ENCODE data around the gene DNAJC4. TPM values are rescaled to one million over a fixed set of nuclear protein-coding genes. Genes with fewer than 3 reads are reported as not detected.

Gene DNAJC4
- total and polyA plus RNA-seq, 9 of the 15 experiments (the other 6 are each of a cell fraction or from before 2014, with no cell fraction given): 4.0 to 32.6 (median 19.9) TPM

- TF ChIP-seq, protein P1, sequence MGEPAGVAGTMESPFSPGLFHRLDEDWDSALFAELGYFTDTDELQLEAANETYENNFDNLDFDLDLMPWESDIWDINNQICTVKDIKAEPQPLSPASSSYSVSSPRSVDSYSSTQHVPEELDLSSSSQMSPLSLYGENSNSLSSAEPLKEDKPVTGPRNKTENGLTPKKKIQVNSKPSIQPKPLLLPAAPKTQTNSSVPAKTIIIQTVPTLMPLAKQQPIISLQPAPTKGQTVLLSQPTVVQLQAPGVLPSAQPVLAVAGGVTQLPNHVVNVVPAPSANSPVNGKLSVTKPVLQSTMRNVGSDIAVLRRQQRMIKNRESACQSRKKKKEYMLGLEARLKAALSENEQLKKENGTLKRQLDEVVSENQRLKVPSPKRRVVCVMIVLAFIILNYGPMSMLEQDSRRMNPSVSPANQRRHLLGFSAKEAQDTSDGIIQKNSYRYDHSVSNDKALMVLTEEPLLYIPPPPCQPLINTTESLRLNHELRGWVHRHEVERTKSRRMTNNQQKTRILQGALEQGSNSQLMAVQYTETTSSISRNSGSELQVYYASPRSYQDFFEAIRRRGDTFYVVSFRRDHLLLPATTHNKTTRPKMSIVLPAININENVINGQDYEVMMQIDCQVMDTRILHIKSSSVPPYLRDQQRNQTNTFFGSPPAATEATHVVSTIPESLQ (CRISPR knock-in tag; IDR thresholded peaks at IDR 0.05): no peak; the same call in 1 of the 2 replicates
- no peak for TF ChIP-seq ZEB2 (IDR thresholded peaks at IDR 0.05)
- TF ChIP-seq ZBTB9 (CRISPR knock-in tag; IDR thresholded peaks at IDR 0.05): peak; percentile 40; the same call in 1 of the 2 replicates
- TF ChIP-seq ESRRA (IDR thresholded peaks at IDR 0.05; ENCODE audit: borderline replicate concordance, low read depth): peak; percentile 62
- TF ChIP-seq, protein P2, sequence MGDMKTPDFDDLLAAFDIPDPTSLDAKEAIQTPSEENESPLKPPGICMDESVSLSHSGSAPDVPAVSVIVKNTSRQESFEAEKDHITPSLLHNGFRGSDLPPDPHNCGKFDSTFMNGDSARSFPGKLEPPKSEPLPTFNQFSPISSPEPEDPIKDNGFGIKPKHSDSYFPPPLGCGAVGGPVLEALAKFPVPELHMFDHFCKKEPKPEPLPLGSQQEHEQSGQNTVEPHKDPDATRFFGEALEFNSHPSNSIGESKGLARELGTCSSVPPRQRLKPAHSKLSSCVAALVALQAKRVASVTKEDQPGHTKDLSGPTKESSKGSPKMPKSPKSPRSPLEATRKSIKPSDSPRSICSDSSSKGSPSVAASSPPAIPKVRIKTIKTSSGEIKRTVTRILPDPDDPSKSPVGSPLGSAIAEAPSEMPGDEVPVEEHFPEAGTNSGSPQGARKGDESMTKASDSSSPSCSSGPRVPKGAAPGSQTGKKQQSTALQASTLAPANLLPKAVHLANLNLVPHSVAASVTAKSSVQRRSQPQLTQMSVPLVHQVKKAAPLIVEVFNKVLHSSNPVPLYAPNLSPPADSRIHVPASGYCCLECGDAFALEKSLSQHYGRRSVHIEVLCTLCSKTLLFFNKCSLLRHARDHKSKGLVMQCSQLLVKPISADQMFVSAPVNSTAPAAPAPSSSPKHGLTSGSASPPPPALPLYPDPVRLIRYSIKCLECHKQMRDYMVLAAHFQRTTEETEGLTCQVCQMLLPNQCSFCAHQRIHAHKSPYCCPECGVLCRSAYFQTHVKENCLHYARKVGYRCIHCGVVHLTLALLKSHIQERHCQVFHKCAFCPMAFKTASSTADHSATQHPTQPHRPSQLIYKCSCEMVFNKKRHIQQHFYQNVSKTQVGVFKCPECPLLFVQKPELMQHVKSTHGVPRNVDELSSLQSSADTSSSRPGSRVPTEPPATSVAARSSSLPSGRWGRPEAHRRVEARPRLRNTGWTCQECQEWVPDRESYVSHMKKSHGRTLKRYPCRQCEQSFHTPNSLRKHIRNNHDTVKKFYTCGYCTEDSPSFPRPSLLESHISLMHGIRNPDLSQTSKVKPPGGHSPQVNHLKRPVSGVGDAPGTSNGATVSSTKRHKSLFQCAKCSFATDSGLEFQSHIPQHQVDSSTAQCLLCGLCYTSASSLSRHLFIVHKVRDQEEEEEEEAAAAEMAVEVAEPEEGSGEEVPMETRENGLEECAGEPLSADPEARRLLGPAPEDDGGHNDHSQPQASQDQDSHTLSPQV (IDR thresholded peaks at IDR 0.05): peak; percentile 74
- TF ChIP-seq RAD21 (CRISPR knock-in tag; conservative IDR thresholded peaks at IDR 0.05 in 1 of 2, IDR thresholded peaks at IDR 0.05 in 1 of 2): no peak
- TF ChIP-seq, protein P3, sequence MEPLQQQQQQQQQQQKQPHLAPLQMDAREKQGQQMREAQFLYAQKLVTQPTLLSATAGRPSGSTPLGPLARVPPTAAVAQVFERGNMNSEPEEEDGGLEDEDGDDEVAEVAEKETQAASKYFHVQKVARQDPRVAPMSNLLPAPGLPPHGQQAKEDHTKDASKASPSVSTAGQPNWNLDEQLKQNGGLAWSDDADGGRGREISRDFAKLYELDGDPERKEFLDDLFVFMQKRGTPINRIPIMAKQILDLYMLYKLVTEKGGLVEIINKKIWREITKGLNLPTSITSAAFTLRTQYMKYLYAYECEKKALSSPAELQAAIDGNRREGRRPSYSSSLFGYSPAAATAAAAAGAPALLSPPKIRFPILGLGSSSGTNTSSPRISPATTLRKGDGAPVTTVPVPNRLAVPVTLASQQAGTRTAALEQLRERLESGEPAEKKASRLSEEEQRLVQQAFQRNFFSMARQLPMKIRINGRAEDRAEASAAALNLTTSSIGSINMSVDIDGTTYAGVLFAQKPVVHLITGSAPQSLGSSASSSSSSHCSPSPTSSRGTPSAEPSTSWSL (CRISPR knock-in tag; IDR thresholded peaks at IDR 0.05; ENCODE audit: borderline replicate concordance): no peak
- TF ChIP-seq NR1H2 (CRISPR knock-in tag; IDR thresholded peaks at IDR 0.05): 0 out of 2 replicates have a peak, but pooled peaks have one; percentile 7
- TF ChIP-seq ERF (CRISPR knock-in tag; IDR thresholded peaks at IDR 0.05): 0 out of 2 replicates have a peak, but pooled peaks have one; percentile 14
- no peak; the same call in 1 of the 2 replicates for TF ChIP-seq JUN (IDR thresholded peaks at IDR 0.05; ENCODE audit: borderline replicate concordance, low read depth, low read length)
- TF ChIP-seq JUN (CRISPR knock-in tag; IDR thresholded peaks at IDR 0.05; ENCODE audit: borderline replicate concordance): 0 out of 2 replicates have a peak, but pooled peaks have one; percentile 57
- no peak for TF ChIP-seq TARDBP (IDR thresholded peaks at IDR 0.05)
- peak; percentile 88; the same call in 1 of the 2 replicates for TF ChIP-seq FOXP1 (CRISPR knock-in tag; IDR thresholded peaks at IDR 0.05)
- TF ChIP-seq ZNF324 (CRISPR knock-in tag; IDR thresholded peaks at IDR 0.05): no peak
- no peak for TF ChIP-seq GTF2E2 (tag; IDR thresholded peaks at IDR 0.05)
- TF ChIP-seq, protein P4, sequence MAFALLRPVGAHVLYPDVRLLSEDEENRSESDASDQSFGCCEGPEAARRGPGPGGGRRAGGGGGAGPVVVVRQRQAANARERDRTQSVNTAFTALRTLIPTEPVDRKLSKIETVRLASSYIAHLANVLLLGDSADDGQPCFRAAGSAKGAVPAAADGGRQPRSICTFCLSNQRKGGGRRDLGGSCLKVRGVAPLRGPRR (CRISPR knock-in tag; IDR thresholded peaks at IDR 0.05): peak; percentile 28; the same call in 1 of the 2 replicates
- peak; percentile 42; the same call in 1 of the 2 replicates for TF ChIP-seq ZNF511 (CRISPR knock-in tag; IDR thresholded peaks at IDR 0.05)
These were observed 3.8 kb upstream of the DNAJC4 start (continued) for GRCh38 chr11:64226507-64227051.
